LNCAP (cell line): ENCODE results near the gene GPR173.

Source experiments
- TF ChIP-seq, protein P1 (sequence below): fragments of 450-650 bp; IDR thresholded peaks from 2 replicates; pipeline ENCODE4 v1.5.1; 2017; ENCODE audit warnings: mild to moderate bottlenecking

Gene GPR173

DNA sequence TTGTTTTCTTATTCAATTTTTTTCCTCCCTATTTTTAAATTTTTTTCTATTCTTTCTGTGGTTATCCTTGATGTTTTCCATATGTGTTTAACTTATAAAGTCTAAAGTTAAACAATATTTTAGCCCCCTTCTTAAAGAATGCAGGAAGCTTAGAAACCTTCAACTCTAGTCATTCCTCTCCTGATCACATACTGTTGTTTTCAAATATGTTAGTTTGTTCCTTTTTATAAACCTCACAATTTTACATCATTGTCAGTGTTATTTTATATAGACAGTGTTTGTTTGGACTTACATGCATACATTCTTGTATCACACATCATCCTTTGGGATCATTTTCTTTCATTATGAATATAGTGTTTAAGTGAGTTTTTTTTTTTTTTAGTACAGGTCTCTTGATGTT is 76.9 kb downstream of the GPR173 start:
- TF ChIP-seq, protein P1, sequence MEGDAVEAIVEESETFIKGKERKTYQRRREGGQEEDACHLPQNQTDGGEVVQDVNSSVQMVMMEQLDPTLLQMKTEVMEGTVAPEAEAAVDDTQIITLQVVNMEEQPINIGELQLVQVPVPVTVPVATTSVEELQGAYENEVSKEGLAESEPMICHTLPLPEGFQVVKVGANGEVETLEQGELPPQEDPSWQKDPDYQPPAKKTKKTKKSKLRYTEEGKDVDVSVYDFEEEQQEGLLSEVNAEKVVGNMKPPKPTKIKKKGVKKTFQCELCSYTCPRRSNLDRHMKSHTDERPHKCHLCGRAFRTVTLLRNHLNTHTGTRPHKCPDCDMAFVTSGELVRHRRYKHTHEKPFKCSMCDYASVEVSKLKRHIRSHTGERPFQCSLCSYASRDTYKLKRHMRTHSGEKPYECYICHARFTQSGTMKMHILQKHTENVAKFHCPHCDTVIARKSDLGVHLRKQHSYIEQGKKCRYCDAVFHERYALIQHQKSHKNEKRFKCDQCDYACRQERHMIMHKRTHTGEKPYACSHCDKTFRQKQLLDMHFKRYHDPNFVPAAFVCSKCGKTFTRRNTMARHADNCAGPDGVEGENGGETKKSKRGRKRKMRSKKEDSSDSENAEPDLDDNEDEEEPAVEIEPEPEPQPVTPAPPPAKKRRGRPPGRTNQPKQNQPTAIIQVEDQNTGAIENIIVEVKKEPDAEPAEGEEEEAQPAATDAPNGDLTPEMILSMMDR, result no peak

DNA sequence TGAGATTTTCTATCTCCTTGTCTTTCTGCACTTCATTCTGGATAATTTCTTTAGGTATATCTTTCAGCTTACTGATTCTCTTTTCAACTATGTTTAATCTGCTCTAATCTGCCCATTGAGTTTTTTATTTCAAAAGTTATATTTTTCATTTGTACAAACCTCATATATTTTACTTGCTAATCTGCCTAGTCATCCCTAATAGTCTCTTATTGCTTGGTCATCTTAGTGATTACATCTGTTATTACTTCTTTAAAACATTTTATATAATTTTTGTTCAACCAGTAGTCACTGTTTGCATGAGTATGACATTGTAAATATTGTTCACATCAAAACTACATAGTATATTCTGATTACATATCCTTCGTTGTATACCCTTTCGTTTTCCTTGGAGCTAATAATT is 77.8 kb downstream of the GPR173 start:
- TF ChIP-seq, protein P1, result no peak

DNA sequence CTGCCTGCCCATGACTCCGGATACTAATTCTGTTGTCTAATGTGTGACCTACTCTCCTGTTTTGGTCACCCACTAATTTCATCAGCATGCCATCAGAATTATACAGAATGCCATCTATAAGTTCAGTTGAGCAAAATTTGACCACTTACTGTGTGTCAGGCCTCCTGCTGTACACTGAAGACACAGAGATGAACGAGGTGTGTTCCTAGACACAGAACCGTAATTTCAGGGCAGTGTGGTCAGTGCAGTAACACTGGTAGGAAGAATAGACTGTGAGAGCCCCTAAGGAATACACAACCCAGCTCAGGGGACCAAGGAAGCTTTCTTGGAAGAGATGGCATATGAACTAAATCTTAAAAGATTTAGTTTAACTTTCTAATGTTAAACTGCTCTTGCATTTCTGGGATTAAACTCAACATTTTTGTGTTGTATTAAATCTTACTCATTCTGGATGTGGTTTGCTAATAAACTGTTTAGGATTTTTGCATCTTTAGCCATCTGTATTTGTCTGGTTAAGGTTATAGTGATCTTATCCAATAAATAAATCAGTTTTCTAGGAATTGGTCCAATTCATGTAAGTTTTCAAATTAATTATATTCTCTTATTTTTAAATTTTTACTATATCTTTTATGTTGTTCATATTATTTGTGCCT is 79.6 kb downstream of the GPR173 start:
- TF ChIP-seq, protein P1, result no peak
